IgD-negative memory B cell (primary cell): ENCODE data around the gene ZBTB2. TPM values are rescaled to one million over a fixed set of nuclear protein-coding genes. Genes with fewer than 3 reads are reported as not detected.

Experiments used
- H3K27ac Mint-ChIP-seq, 3 donors: one replicate each; pipeline ENCODE4 v1.8.0; 2020 to 2022; ENCODE audit warnings: mild to moderate bottlenecking in 3 of 3, mixed read lengths in 3 of 3, moderate library complexity in 1 of 3
- H3K27me3 Mint-ChIP-seq: one replicate; pipeline ENCODE4 v1.8.0; 2021; ENCODE audit warnings: mixed read lengths
- H3K36me3 Mint-ChIP-seq: one replicate; pipeline ENCODE4 v1.8.0; 2020; ENCODE audit warnings: mild to moderate bottlenecking, mixed read lengths
- H3K4me1 Mint-ChIP-seq, 3 donors: one replicate each; pipeline ENCODE4 v1.8.0; 2020 to 2022; ENCODE audit warnings: mixed read lengths in 3 of 3, mild to moderate bottlenecking in 1 of 3
- H3K4me3 Mint-ChIP-seq, 4 donors: one replicate each; pipeline ENCODE4 v1.8.0; 2020 to 2022; ENCODE audit warnings: mild to moderate bottlenecking in 4 of 4, mixed read lengths in 4 of 4, moderate library complexity in 3 of 4
- H3K9me3 Mint-ChIP-seq, 3 donors: one replicate each; pipeline ENCODE4 v1.8.0; 2020 to 2021; ENCODE audit warnings: mixed read lengths in 3 of 3, mild to moderate bottlenecking in 1 of 3
- polyA plus RNA-seq: library from polyadenylated mRNA; unstranded; fragments of 300-500 nt; fragmentation: Illumina TruSeq; gene quantifications from one replicate; pipeline ENCODE4 v1.2.3, GENCODE V29; 2021

Gene ZBTB2
- polyA plus RNA-seq, 1 donor from 2014 or later, result 20.5 TPM

- peaks cover 22% of the 10 kb centered on the region for H3K36me3 Mint-ChIP-seq
- peaks cover 0 to 8% (median 0%) of the 10 kb centered on the region in 3 donors for H3K9me3 Mint-ChIP-seq
- H3K4me1 Mint-ChIP-seq, result peaks cover 9 to 25% (median 19%) of the 10 kb centered on the region in 3 donors
- H3K4me3 Mint-ChIP-seq, result no peak overlapping the region
- H3K27ac Mint-ChIP-seq, result peak overlapping the region in 1 of 3 donors; percentile 36
- H3K27me3 Mint-ChIP-seq, result no peaks in the 10 kb centered on the region
Measured at GRCh38 chr6:151413372-151414145, 22.2 kb upstream of the ZBTB2 start.

GRCh38 chr6:151412909-151413308, 21.6 kb upstream of the ZBTB2 start:
- Mint-ChIP-seq H3K36me3 (peaks cover 21% of the 10 kb centered on the region), H3K9me3 (peaks cover 0 to 8% (median 0%) of the 10 kb centered on the region in 3 donors), H3K4me1 (peaks cover 9 to 26% (median 19%) of the 10 kb centered on the region in 3 donors), H3K4me3 (no peak overlapping the region), H3K27ac (peak overlapping the region in 1 of 3 donors; percentile 36), H3K27me3 (no peaks in the 10 kb centered on the region)

GRCh38 chr6:151409679-151410078, 18.3 kb upstream of the ZBTB2 start:
- H3K4me3 Mint-ChIP-seq, result peak overlapping the region in 1 of 4 donors; percentile 47
- H3K36me3 Mint-ChIP-seq, result peaks cover 9% of the 10 kb centered on the region
- no peaks in the 10 kb centered on the region for H3K27me3 Mint-ChIP-seq
- H3K4me1 Mint-ChIP-seq, result peaks cover 10 to 29% (median 26%) of the 10 kb centered on the region in 3 donors
- H3K9me3 Mint-ChIP-seq, result peaks cover 0 to 6% (median 0%) of the 10 kb centered on the region in 3 donors
- H3K27ac Mint-ChIP-seq, result peak overlapping the region in 1 of 3 donors; percentile 76

- Mint-ChIP-seq H3K4me3 (no peak overlapping the region), H3K36me3 (peaks cover 8% of the 10 kb centered on the region), H3K27ac (peak overlapping the region in 1 of 3 donors; percentile 53)
Measured at GRCh38 chr6:151409260-151409659, 17.9 kb upstream of the ZBTB2 start.

GRCh38 chr6:151408858-151409257, 17.5 kb upstream of the ZBTB2 start:
- peaks cover 6% of the 10 kb centered on the region for H3K36me3 Mint-ChIP-seq
- peak overlapping the region in 1 of 3 donors; percentile 53 for H3K27ac Mint-ChIP-seq
- no peak overlapping the region for H3K4me3 Mint-ChIP-seq
- H3K27me3 Mint-ChIP-seq, result no peaks in the 10 kb centered on the region
- peaks cover 10 to 27% (median 26%) of the 10 kb centered on the region in 3 donors for H3K4me1 Mint-ChIP-seq
- no peaks in the 10 kb centered on the region for H3K9me3 Mint-ChIP-seq

More at GRCh38 chr6:151409260-151409659, 17.9 kb upstream of the ZBTB2 start:
- Mint-ChIP-seq H3K27me3 (no peaks in the 10 kb centered on the region), H3K4me1 (peaks cover 10 to 29% (median 26%) of the 10 kb centered on the region in 3 donors), H3K9me3 (peaks cover 0 to 1% (median 0%) of the 10 kb centered on the region in 3 donors)

- H3K4me1 Mint-ChIP-seq, result peaks cover 13 to 28% (median 15%) of the 10 kb centered on the region in 3 donors
- H3K27me3 Mint-ChIP-seq, result no peaks in the 10 kb centered on the region
- H3K27ac Mint-ChIP-seq, result no peak overlapping the region
- H3K4me3 Mint-ChIP-seq, result no peak overlapping the region
- peaks cover 2% of the 10 kb centered on the region for H3K36me3 Mint-ChIP-seq
- H3K9me3 Mint-ChIP-seq, result no peaks in the 10 kb centered on the region
Measured at GRCh38 chr6:151403919-151404308, 12.6 kb upstream of the ZBTB2 start.

- Mint-ChIP-seq H3K27ac (peak overlapping the region in 1 of 3 donors; percentile 46), H3K9me3 (no peaks in the 10 kb centered on the region), H3K4me3 (no peak overlapping the region), H3K4me1 (peaks cover 14 to 36% (median 17%) of the 10 kb centered on the region in 3 donors), H3K27me3 (no peaks in the 10 kb centered on the region), H3K36me3 (peaks cover 2% of the 10 kb centered on the region)
Measured at GRCh38 chr6:151402228-151402627, 10.9 kb upstream of the ZBTB2 start.

GRCh38 chr6:151400473-151400872, 9.1 kb upstream of the ZBTB2 start:
- H3K27ac Mint-ChIP-seq, result no peak overlapping the region
- H3K4me3 Mint-ChIP-seq, result peak overlapping the region in 1 of 4 donors; percentile 69
- peaks cover 2% of the 10 kb centered on the region for H3K36me3 Mint-ChIP-seq
- peaks cover 19 to 36% (median 20%) of the 10 kb centered on the region in 3 donors for H3K4me1 Mint-ChIP-seq
- no peaks in the 10 kb centered on the region for H3K27me3 Mint-ChIP-seq
- no peaks in the 10 kb centered on the region for H3K9me3 Mint-ChIP-seq

GRCh38 chr6:151399679-151400078, 8.3 kb upstream of the ZBTB2 start:
- Mint-ChIP-seq H3K27ac (no peak overlapping the region), H3K4me3 (no peak overlapping the region), H3K4me1 (peaks cover 23 to 40% (median 25%) of the 10 kb centered on the region in 3 donors), H3K9me3 (no peaks in the 10 kb centered on the region), H3K27me3 (no peaks in the 10 kb centered on the region), H3K36me3 (peaks cover 2% of the 10 kb centered on the region)

GRCh38 chr6:151393410-151393809, 2.1 kb upstream of the ZBTB2 start:
- H3K4me3 Mint-ChIP-seq, result peak overlapping the region in 3 of 4 donors; percentile 13 to 99 (median 92)
- H3K4me1 Mint-ChIP-seq, result peaks cover 40 to 55% (median 54%) of the 10 kb centered on the region in 3 donors
- peak overlapping the region; percentile 34 to 97 (median 46) for H3K27ac Mint-ChIP-seq

GRCh38 chr6:151392427-151392826, 1.1 kb upstream of the ZBTB2 start:
- no peaks in the 10 kb centered on the region for H3K27me3 Mint-ChIP-seq
- peak overlapping the region; percentile 90 to 99 (median 95) for H3K4me3 Mint-ChIP-seq
- no peaks in the 10 kb centered on the region for H3K9me3 Mint-ChIP-seq
- H3K4me1 Mint-ChIP-seq, result peaks cover 36 to 52% (median 48%) of the 10 kb centered on the region in 3 donors
- no peaks in the 10 kb centered on the region for H3K36me3 Mint-ChIP-seq
- peak overlapping the region; percentile 96 to 98 (median 97) for H3K27ac Mint-ChIP-seq

More at GRCh38 chr6:151393410-151393809, 2.1 kb upstream of the ZBTB2 start:
- Mint-ChIP-seq H3K9me3 (no peaks in the 10 kb centered on the region), H3K36me3 (no peaks in the 10 kb centered on the region), H3K27me3 (no peaks in the 10 kb centered on the region)

GRCh38 chr6:151390851-151391470, 398 bp downstream of the ZBTB2 start:
- no peaks in the 10 kb centered on the region for H3K9me3 Mint-ChIP-seq
- peak overlapping the region in 2 of 3 donors; percentile 98 to 99 for H3K27ac Mint-ChIP-seq
- H3K4me1 Mint-ChIP-seq, result peaks cover 30 to 41% (median 38%) of the 10 kb centered on the region in 3 donors
- peak overlapping the region; percentile 39 to 99 (median 94) for H3K4me3 Mint-ChIP-seq
- H3K36me3 Mint-ChIP-seq, result no peaks in the 10 kb centered on the region
- no peaks in the 10 kb centered on the region for H3K27me3 Mint-ChIP-seq

GRCh38 chr6:151390276-151390850, 996 bp downstream of the ZBTB2 start:
- H3K9me3 Mint-ChIP-seq, result no peaks in the 10 kb centered on the region

GRCh38 chr6:151389618-151390275, 1.6 kb downstream of the ZBTB2 start:
- Mint-ChIP-seq H3K9me3 (no peaks in the 10 kb centered on the region), H3K27ac (peak overlapping the region; percentile 96 to 99 (median 97)), H3K27me3 (no peaks in the 10 kb centered on the region), H3K36me3 (no peaks in the 10 kb centered on the region), H3K4me1 (peaks cover 24 to 44% (median 35%) of the 10 kb centered on the region in 3 donors), H3K4me3 (peak overlapping the region; percentile 89 to 99 (median 96))

More at GRCh38 chr6:151390276-151390850, 996 bp downstream of the ZBTB2 start:
- Mint-ChIP-seq H3K4me3 (peak overlapping the region; percentile 76 to 99 (median 90)), H3K27ac (peak overlapping the region; percentile 73 to 99 (median 87)), H3K27me3 (no peaks in the 10 kb centered on the region), H3K4me1 (peaks cover 28 to 40% (median 36%) of the 10 kb centered on the region in 3 donors), H3K36me3 (no peaks in the 10 kb centered on the region)
